ENCODE measurements around the gene LCP1. TPM values are rescaled to one million over a fixed set of nuclear protein-coding genes. Genes with fewer than 3 reads are reported as not detected.

Gene LCP1
- total and polyA plus RNA-seq, 9 of the 15 experiments (the other 6 are each of a cell fraction or from before 2014, with no cell fraction given), result 83.0 to 255 (median 163) TPM

DNA sequence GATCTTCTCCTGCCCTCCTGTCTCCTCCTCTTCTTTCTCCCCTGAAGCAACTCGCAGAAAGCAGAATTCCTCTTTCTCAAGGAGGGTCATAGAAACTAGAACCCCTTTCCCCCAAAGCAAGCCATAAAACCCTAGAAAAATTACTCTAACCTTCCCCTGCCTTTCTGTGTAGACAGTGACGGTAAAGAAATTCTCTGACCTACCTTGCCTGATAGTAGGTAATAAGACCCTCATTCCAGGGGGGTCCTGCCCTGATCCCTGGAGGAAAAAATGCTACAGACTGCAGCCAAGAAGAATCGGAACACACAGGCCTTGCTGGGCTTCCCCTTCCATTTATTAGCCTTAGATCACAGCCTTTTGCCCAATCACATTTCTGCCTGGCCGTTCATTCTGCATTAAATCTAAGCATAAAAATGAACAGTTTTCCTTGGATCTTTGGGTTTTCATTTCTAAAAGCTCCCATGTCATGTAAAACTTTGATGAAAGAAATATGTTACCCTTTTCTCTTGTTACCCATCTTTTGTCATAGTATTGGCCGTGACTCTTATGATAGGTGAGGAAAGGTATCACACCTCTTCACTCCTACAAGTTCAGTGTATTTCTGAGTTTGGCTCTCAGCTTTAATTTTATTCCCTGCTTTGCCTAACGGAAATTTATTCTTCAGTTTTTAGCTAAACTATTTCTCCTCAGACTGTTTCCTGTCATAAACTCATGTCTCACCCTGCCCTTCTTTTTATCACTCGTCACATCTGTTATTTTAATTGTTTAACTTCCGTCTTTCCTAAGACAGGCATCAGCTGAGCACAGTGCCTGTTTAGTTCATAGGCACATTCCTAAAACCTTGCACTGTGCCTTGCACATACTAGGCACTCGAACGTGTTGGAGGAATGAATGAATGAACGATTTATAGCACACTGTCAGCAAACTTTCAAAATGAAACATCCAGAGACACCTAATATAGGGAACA is 56.7 kb downstream of the LCP1 start (continued):
- TF ChIP-seq RFX1 (IDR thresholded peaks at IDR 0.05), result no peak
- TF ChIP-seq TCF3 (CRISPR knock-in tag; IDR thresholded peaks at IDR 0.05), result peak; percentile 57; the same call in 1 of the 2 replicates
- no peak for TF ChIP-seq U2AF2 (optimal IDR thresholded peaks at IDR 0.05; ENCODE audit: low read depth, low read length)
- TF ChIP-seq JUND (IDR thresholded peaks at IDR 0.05; ENCODE audit: borderline replicate concordance, low read depth, low read length), result no peak
- no peak; the same call in 2 of the 3 replicates for TF ChIP-seq JUND (tag; IDR thresholded peaks at IDR 0.05; ENCODE audit: borderline replicate concordance, low read depth, low read length)
- TF ChIP-seq, protein P1, sequence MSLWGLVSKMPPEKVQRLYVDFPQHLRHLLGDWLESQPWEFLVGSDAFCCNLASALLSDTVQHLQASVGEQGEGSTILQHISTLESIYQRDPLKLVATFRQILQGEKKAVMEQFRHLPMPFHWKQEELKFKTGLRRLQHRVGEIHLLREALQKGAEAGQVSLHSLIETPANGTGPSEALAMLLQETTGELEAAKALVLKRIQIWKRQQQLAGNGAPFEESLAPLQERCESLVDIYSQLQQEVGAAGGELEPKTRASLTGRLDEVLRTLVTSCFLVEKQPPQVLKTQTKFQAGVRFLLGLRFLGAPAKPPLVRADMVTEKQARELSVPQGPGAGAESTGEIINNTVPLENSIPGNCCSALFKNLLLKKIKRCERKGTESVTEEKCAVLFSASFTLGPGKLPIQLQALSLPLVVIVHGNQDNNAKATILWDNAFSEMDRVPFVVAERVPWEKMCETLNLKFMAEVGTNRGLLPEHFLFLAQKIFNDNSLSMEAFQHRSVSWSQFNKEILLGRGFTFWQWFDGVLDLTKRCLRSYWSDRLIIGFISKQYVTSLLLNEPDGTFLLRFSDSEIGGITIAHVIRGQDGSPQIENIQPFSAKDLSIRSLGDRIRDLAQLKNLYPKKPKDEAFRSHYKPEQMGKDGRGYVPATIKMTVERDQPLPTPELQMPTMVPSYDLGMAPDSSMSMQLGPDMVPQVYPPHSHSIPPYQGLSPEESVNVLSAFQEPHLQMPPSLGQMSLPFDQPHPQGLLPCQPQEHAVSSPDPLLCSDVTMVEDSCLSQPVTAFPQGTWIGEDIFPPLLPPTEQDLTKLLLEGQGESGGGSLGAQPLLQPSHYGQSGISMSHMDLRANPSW (CRISPR knock-in tag; IDR thresholded peaks at IDR 0.05), result no peak
- TF ChIP-seq KAT2B (IDR thresholded peaks at IDR 0.05; ENCODE audit: low read depth, low read length), result no peak
- no peak for TF ChIP-seq NELFE (IDR thresholded peaks at IDR 0.05; ENCODE audit: insufficient read depth, insufficient read length)
- TF ChIP-seq MYBL2 (IDR thresholded peaks at IDR 0.05; ENCODE audit: low read depth), result no peak
- TF ChIP-seq MYBL2 (CRISPR knock-in tag; IDR thresholded peaks at IDR 0.05; ENCODE audit: borderline replicate concordance), result no peak
- TF ChIP-seq KLF6 (CRISPR knock-in tag; IDR thresholded peaks at IDR 0.05; ENCODE audit: borderline replicate concordance), result no peak
- TF ChIP-seq, protein P2, sequence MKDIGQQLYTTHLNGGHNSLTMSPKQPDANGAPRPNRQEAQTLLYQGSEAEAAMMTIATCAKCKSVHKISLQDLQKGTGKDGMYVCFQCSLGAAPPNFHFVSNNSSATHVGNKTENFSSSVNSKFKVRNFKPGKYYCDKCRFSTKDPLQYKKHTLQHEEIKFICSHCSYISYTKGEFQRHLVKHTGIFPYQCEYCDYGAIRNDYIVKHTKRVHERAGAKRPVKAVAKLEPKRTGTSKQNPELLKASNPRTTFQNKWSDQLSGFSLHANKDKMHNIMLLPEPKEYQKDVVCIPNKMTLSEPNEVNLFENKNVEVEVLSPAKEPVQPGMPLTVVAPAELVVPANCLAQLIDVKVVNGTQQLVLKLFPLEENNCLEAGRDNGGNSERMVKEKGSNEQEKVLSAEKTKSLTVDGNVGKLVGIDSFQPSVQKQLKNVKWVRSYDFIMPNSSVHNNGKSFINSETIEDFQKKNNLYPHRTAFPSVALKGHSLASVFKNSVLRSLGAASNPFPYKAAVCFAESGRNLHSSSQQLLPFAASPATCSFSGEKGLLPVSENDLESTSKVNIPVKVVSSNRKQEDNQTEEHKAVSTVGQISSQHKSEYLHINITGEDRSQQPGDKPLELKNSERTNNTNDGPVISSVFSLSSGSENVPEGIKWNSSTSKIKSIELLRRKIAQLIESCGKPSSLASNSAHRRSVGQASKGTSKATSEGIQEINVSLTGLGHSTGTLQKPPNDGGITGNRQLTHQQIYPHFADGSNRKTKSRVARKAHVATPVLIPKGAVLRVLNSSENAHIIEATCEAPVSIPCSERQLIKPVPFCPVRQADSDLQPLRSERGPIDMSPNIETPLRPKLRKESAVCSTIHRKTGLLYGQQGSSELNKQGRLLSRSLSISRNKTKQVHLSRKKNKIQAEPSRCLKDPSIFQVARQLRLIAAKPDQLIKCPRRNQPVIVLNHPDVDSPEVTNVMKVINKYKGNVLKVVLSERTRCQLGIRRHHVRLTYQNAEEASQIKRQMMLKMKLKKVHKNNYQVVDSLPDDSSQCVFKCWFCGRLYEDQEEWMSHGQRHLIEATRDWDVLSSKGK (CRISPR knock-in tag; IDR thresholded peaks at IDR 0.05), result no peak
- TF ChIP-seq, protein P3, sequence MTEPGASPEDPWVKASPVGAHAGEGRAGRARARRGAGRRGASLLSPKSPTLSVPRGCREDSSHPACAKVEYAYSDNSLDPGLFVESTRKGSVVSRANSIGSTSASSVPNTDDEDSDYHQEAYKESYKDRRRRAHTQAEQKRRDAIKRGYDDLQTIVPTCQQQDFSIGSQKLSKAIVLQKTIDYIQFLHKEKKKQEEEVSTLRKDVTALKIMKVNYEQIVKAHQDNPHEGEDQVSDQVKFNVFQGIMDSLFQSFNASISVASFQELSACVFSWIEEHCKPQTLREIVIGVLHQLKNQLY (CRISPR knock-in tag; conservative IDR thresholded peaks at IDR 0.05), result no peak
- TF ChIP-seq CHD4 (IDR thresholded peaks at IDR 0.05; ENCODE audit: insufficient read depth, insufficient replicate concordance, low read depth, low read length, poor library complexity, severe bottlenecking), result no peak
- TF ChIP-seq ERF (CRISPR knock-in tag; IDR thresholded peaks at IDR 0.05), result no peak
- TF ChIP-seq SRF (CRISPR knock-in tag; IDR thresholded peaks at IDR 0.05), result no peak
- no peak for TF ChIP-seq ZNF232 (CRISPR knock-in tag; IDR thresholded peaks at IDR 0.05)
- no peak for TF ChIP-seq MAFK (IDR thresholded peaks at IDR 0.05; ENCODE audit: low read length)

All from K562 (cell line).